D721Med (cell line): ENCODE data around the gene TSEN54.

Experiments
- DNase-seq: peaks from one replicate; pipeline ENCODE4 v3.0.0; 2011; ENCODE audit warnings: low spot score; ENCODE audit not compliant: insufficient read length
- FAIRE-seq: peaks from 2 replicates; lab custom pipeline; 2011; peaks lifted over from hg19 to GRCh38; lab: Jason Lieb, UNC
- CTCF ChIP-seq: IDR thresholded peaks from 2 replicates; pipeline ENCODE4 v1.5.1; 2012; ENCODE audit warnings: mild to moderate bottlenecking, control low read depth; ENCODE audit not compliant: insufficient read depth; ENCODE audit errors: missing control alignments

TSEN54 gene

GRCh38 chr17:75565618-75566017 is 49.3 kb downstream of the TSEN54 start:
- DNase-seq (no peak), FAIRE-seq (no peak)
- no peak for TF ChIP-seq CTCF

- FAIRE-seq (no peak), DNase-seq (no peak)
- TF ChIP-seq CTCF: no peak
These were observed 50.1 kb downstream of the TSEN54 start for GRCh38 chr17:75566416-75566815.

- DNase-seq (no peak), FAIRE-seq (no peak)
- TF ChIP-seq CTCF: no peak
These were observed 50.5 kb downstream of the TSEN54 start for GRCh38 chr17:75566834-75567233.

GRCh38 chr17:75568412-75569255 is 52.3 kb downstream of the TSEN54 start:
- no peak for DNase-seq
- TF ChIP-seq CTCF: no peak
- FAIRE-seq: no peak

- no peak for TF ChIP-seq CTCF
- DNase-seq (no peak), FAIRE-seq (no peak)
These were observed 53.8 kb downstream of the TSEN54 start for GRCh38 chr17:75570034-75570676.

- no peak for TF ChIP-seq CTCF
- no peak for FAIRE-seq
- no peak for DNase-seq
These were observed 54.4 kb downstream of the TSEN54 start for GRCh38 chr17:75570772-75571171.

GRCh38 chr17:75571197-75571884 is 55.0 kb downstream of the TSEN54 start:
- FAIRE-seq (no peak), DNase-seq (no peak)
- no peak for TF ChIP-seq CTCF
